ENCODE data around the gene ZNF334. TPM values are rescaled to one million over a fixed set of nuclear protein-coding genes. Genes with fewer than 3 reads are reported as not detected.

The ZNF334 gene
- total RNA-seq, 4 donors from 2014 or later, result 12.2 to 15.7 (median 14.2) TPM

DNA sequence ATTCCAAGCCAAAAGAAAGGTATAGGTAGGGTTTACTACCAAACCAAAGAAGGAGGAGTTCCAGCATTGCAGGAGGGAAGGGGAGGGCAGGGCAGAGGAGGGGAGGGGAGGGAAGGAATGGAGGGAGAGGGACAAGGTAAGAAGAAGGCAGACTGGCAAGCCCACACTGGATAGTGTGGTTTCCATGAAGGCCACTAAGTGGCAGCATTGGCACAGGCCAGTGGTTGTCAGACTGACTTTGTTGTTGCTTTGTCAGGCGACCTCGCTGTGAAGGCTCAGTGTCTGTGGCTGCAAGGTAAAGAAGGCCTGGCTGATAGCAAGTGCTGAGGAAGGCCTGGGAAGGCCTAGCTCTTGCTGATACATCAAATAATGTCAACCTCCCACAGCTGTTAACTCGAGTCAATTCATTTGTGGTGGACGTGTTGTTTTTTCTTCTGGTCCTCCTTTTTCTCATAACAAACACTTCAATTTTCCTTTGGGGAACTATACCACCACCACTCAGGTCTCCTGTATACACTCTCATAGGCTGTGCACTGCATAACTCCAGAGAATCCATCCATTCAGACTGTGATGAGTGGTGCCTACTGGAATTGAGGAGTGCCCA is 7.7 kb upstream of the ZNF334 start:
- DNase-seq, result peak; percentile 58 to 70
- H3K4me3 ChIP-seq (replicated peaks in 1 of 3), result no peak overlapping the region
- no peak for TF ChIP-seq POLR2A (IDR thresholded peaks at IDR 0.05)
- TF ChIP-seq, protein P1, sequence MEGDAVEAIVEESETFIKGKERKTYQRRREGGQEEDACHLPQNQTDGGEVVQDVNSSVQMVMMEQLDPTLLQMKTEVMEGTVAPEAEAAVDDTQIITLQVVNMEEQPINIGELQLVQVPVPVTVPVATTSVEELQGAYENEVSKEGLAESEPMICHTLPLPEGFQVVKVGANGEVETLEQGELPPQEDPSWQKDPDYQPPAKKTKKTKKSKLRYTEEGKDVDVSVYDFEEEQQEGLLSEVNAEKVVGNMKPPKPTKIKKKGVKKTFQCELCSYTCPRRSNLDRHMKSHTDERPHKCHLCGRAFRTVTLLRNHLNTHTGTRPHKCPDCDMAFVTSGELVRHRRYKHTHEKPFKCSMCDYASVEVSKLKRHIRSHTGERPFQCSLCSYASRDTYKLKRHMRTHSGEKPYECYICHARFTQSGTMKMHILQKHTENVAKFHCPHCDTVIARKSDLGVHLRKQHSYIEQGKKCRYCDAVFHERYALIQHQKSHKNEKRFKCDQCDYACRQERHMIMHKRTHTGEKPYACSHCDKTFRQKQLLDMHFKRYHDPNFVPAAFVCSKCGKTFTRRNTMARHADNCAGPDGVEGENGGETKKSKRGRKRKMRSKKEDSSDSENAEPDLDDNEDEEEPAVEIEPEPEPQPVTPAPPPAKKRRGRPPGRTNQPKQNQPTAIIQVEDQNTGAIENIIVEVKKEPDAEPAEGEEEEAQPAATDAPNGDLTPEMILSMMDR (IDR thresholded peaks at IDR 0.05), result peak in 5 of 6 experiments; percentile 33 to 78 (median 65)
- no peaks in the 10 kb centered on the region for H3K36me3 ChIP-seq
- H3K27me3 ChIP-seq, result no peaks in the 10 kb centered on the region
- WGBS, 2 donors, result 25 to 36% methylated on average over 4 of the region's 4 CpGs
- no peaks in the 10 kb centered on the region for H3K4me1 ChIP-seq
- no peak overlapping the region for H3K27ac ChIP-seq
- intact Hi-C loops (cut with DNase I), result loop anchor here (5.0 kb wide), 1 partner anchor 161 kb away; no protein-coding TSS in a partner anchor
- no peaks in the 10 kb centered on the region for H3K9me3 ChIP-seq

DNA sequence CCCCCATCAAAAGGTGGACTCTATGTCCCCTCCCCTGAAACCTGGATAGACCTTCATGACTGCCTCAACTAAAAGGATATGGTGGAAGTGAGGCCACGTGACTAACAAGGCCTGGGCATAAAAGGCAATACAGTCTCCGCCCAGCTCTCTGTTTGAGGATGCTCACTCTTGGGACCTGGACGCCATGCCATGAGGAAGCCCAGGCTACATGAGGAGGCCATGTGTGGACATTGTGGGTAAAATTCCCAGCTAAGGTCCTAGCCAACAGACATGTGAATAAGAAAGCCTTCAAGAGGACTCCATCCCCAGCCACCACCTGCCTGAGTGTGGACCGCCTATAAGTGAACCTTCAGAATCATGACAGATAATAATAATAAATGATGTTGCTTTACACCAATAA is 7.2 kb upstream of the ZNF334 start:
- Histone ChIP-seq H3K4me3 (replicated peaks in 1 of 3) (no peak overlapping the region), H3K27ac (no peak overlapping the region), H3K27me3 (no peaks in the 10 kb centered on the region), H3K36me3 (no peaks in the 10 kb centered on the region), H3K4me1 (no peaks in the 10 kb centered on the region), H3K9me3 (no peaks in the 10 kb centered on the region)
- intact Hi-C loops (cut with DNase I), result loop anchor here (5.0 kb wide), 1 partner anchor 162 kb away; no protein-coding TSS in a partner anchor
- WGBS, 2 donors, result 84 to 92% methylated on average over 4 of the region's 4 CpGs
- no peak for TF ChIP-seq POLR2A (IDR thresholded peaks at IDR 0.05)
- TF ChIP-seq, protein P1 (IDR thresholded peaks at IDR 0.05), result no peak
- DNase-seq, result no peak

DNA sequence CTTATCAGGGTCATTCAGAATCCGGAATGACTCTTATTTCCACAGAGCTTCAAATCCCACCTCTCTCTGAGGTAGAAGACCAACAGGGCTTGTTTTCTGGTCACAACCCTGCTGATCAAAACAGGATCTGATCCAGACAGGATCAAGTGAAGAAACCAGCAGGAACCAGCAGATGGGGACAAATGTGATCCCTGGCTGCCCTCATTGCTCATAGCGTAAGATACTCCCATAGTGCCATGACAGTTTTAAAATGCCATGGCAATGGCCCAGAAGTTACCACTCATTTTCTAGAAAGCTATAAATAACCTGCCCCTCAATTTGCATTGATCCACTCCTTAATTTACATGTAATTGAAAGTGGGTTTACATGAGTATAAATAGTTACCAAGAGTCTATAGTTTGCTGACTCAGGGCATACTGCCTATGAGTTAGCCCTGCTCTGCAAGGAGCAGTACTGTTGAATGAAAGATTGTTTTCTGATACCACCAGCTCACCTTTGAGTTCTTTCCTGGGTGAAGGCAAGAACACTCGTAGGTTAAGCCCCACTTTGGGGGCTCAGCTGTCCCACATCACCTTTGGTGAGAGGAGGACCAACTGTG is 6.2 kb upstream of the ZNF334 start:
- no peaks in the 10 kb centered on the region for H3K36me3 ChIP-seq
- TF ChIP-seq, protein P1 (IDR thresholded peaks at IDR 0.05), result no peak
- no peak for TF ChIP-seq POLR2A (IDR thresholded peaks at IDR 0.05)
- no peak for DNase-seq
- WGBS, 2 donors, result 64 to 77% methylated on average over 3 of the region's 3 CpGs
- H3K27me3 ChIP-seq, result no peaks in the 10 kb centered on the region
- H3K9me3 ChIP-seq, result no peaks in the 10 kb centered on the region
- intact Hi-C loops (cut with DNase I), result loop anchor here (5.0 kb wide), 1 partner anchor 163 kb away; no protein-coding TSS in a partner anchor
- no peak overlapping the region for H3K27ac ChIP-seq
- H3K4me1 ChIP-seq, result no peaks in the 10 kb centered on the region
- no peak overlapping the region for H3K4me3 ChIP-seq (replicated peaks in 1 of 3)

DNA sequence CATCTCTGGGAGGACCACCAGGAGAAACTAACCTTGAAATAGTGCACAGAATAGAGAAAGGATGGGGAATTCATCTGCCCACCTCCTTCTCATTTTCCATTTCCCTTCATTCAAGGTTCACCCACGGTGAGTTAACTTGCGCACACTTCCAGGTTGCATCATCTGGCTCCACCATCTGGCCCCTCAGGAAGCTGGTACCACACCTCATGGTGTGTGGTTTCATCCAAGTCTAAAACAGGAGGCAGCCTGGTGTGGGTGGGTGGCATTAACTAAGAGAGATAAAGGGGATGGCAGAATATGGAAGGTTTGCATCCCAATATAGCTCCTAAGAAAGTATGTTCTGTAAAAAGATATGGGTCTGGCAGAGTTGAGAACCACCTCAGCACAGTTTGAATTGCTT is 3.8 kb downstream of the ZNF334 start:
- WGBS, 2 donors, result 85 to 86% methylated on average over 2 of the region's 2 CpGs
- H3K27ac ChIP-seq, result no peak overlapping the region
- H3K9me3 ChIP-seq, result no peaks in the 10 kb centered on the region
- H3K27me3 ChIP-seq, result no peaks in the 10 kb centered on the region
- H3K4me1 ChIP-seq, result peaks cover 4 to 5% of the 10 kb centered on the region in 2 donors
- H3K36me3 ChIP-seq, result no peaks in the 10 kb centered on the region
- intact Hi-C loops (cut with DNase I), result no loop called here
- no peak for TF ChIP-seq POLR2A (IDR thresholded peaks at IDR 0.05)
- TF ChIP-seq, protein P1 (IDR thresholded peaks at IDR 0.05), result no peak
- no peak for DNase-seq
- no peak overlapping the region for H3K4me3 ChIP-seq (replicated peaks in 1 of 3)

DNA sequence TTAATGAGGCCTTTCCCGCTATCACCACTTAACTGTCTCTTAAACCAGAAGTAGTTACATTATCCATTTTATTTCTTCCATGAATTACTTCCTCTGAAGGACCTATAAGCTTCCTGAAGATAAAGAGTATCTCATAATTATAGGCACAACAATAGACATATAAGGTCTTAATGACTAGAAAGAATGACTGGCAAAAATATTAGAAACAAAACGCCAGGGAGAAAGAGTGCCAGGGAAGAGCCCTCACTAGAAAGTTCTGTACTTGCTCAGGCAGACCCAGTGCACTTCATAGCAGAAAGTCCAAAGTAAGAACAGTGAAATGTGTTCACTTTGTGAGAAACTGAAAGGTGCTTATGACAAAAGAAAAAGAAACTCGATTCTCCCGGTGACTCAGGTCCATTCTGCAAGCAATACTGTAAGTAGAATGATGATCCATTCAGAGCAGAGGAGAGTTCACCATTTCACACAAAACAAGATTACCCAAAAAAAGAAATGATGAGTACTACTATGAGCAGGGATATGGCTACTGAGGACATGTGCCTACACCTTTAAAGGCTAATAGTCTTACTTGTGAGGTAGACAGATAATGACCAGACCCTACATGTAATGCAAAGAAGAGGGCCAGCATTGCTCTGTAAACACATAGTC is 5.5 kb downstream of the ZNF334 start:
- DNase-seq, result no peak
- Histone ChIP-seq H3K27ac (no peak overlapping the region), H3K36me3 (no peaks in the 10 kb centered on the region), H3K27me3 (no peaks in the 10 kb centered on the region), H3K4me1 (peaks cover 4 to 5% of the 10 kb centered on the region in 2 donors), H3K9me3 (no peaks in the 10 kb centered on the region), H3K4me3 (replicated peaks in 1 of 3) (no peak overlapping the region)
- intact Hi-C loops (cut with DNase I), result no loop called here
- 88 to 96% methylated on average over 4 of the region's 4 CpGs for WGBS, 2 donors
- no peak for TF ChIP-seq POLR2A (IDR thresholded peaks at IDR 0.05)
- TF ChIP-seq, protein P1 (IDR thresholded peaks at IDR 0.05), result no peak
